ENCODE data around the gene DNAJB12.

GRCh38 chr10:72375173-72375572 lies 20.5 kb upstream of the DNAJB12 start:
- no peak for TF ChIP-seq CTCF (IDR thresholded peaks at IDR 0.05; ENCODE audit: low read length)
- TF ChIP-seq EZH2phosphoT487 (IDR thresholded peaks at IDR 0.05; ENCODE audit: low read length), result no peak

Measured in MM.1S (cell line).